Neuronal stem cell (in vitro differentiated cells): Measurements from ENCODE around the gene TRANK1.

Source experiments
- DNase-seq: peaks from one replicate; pipeline ENCODE4 v3.0.0-alpha.2; 2013; ENCODE audit warnings: low spot score
- H2AFZ ChIP-seq: one replicate; pipeline ENCODE4 v1.6.1; 2013; ENCODE audit warnings: mild to moderate bottlenecking, low read length, inconsistent platforms
- H2AK5ac ChIP-seq: 2 replicates; pipeline ENCODE4 v1.6.1; 2013; ENCODE audit warnings: low read depth, mild to moderate bottlenecking, inconsistent platforms, low read length, moderate library complexity, mixed read lengths
- H2BK120ac ChIP-seq: 2 replicates; pipeline ENCODE4 v1.6.1; 2013; ENCODE audit warnings: low read depth, mild to moderate bottlenecking, inconsistent platforms, low read length, moderate library complexity, mixed read lengths
- H2BK12ac ChIP-seq: one replicate; pipeline ENCODE4 v1.6.1; 2013; ENCODE audit warnings: low read length, inconsistent platforms
- H2BK15ac ChIP-seq: 2 replicates; pipeline ENCODE4 v1.6.1; 2013; ENCODE audit warnings: mild to moderate bottlenecking, low read length, inconsistent platforms, mixed read lengths
- H2BK5ac ChIP-seq: one replicate; pipeline ENCODE4 v1.6.1; 2013; ENCODE audit warnings: inconsistent platforms, mild to moderate bottlenecking, low read length, moderate library complexity
- H3K14ac ChIP-seq: one replicate; pipeline ENCODE4 v1.6.1; 2013; ENCODE audit warnings: low read length, inconsistent platforms
- H3K18ac ChIP-seq: 2 replicates; pipeline ENCODE4 v1.6.1; 2013; ENCODE audit warnings: low read length, inconsistent platforms
- H3K23ac ChIP-seq: 2 replicates; pipeline ENCODE4 v1.6.1; 2013; ENCODE audit warnings: low read depth, mild to moderate bottlenecking, mixed read lengths, low read length, inconsistent platforms; ENCODE audit not compliant: poor library complexity
- H3K27ac ChIP-seq: replicated peaks from 3 replicates; pipeline ENCODE4 v1.5.1; 2013; ENCODE audit warnings: low read length, inconsistent platforms
- H3K27me3 ChIP-seq, 3 experiments: 2 replicates each; pipeline ENCODE4 v1.6.1; 2013; ENCODE audit warnings: low read length in 3 of 3, mild to moderate bottlenecking in 2 of 3, inconsistent platforms in 1 of 3, low read depth in 1 of 3, mixed read lengths in 1 of 3, moderate library complexity in 1 of 3; ENCODE audit not compliant: control insufficient read depth in 3 of 3, insufficient read depth in 3 of 3
- H3K36me3 ChIP-seq, 2 donors: replicated peaks in 1 of 2; 2 replicates each; pipeline ENCODE4 v1.6.1; 2013; ENCODE audit warnings: low read length in 2 of 2; ENCODE audit not compliant: control insufficient read depth in 2 of 2, insufficient read depth in 2 of 2
- H3K4ac ChIP-seq: 2 replicates; pipeline ENCODE4 v1.6.1; 2013; ENCODE audit warnings: inconsistent platforms, mild to moderate bottlenecking, low read length, moderate library complexity
- H3K4me1 ChIP-seq, 2 donors: 1 replicate in 1 of 2; 2 replicates in 1 of 2; pipeline ENCODE4 v1.6.1; 2013; ENCODE audit warnings: low read length in 2 of 2, low read depth in 1 of 2; ENCODE audit not compliant: control insufficient read depth in 2 of 2, insufficient read depth in 1 of 2
- H3K4me2 ChIP-seq: one replicate; pipeline ENCODE4 v1.6.1; 2013; ENCODE audit warnings: mild to moderate bottlenecking, low read length, inconsistent platforms; ENCODE audit not compliant: insufficient read depth, poor library complexity, severe bottlenecking
- H3K4me3 ChIP-seq, 2 donors: 2 replicates each; pipeline ENCODE4 v1.5.1; 2013; ENCODE audit warnings: low read length in 2 of 2, mild to moderate bottlenecking in 2 of 2, inconsistent platforms in 1 of 2, moderate library complexity in 1 of 2
- H3K79me1 ChIP-seq: one replicate; pipeline ENCODE4 v1.6.1; 2013; ENCODE audit warnings: low read depth, mild to moderate bottlenecking, inconsistent platforms, low read length, moderate library complexity
- H3K9ac ChIP-seq: one replicate; pipeline ENCODE4 v1.6.1; 2013; ENCODE audit warnings: mild to moderate bottlenecking, low read depth, low read length, inconsistent platforms; ENCODE audit not compliant: poor library complexity
- H3K9me3 ChIP-seq, 2 donors: replicated peaks in 1 of 2; 2 replicates each; pipeline versions ENCODE3 to v1.6.1; 2013; ENCODE audit warnings: low read length in 2 of 2, mild to moderate bottlenecking in 2 of 2, inconsistent platforms in 1 of 2, low read depth in 1 of 2, mixed read lengths in 1 of 2, moderate library complexity in 1 of 2; ENCODE audit not compliant: control insufficient read depth in 2 of 2, insufficient read depth in 1 of 2
- H4K8ac ChIP-seq: one replicate; pipeline ENCODE4 v1.6.1; 2013; ENCODE audit warnings: low read depth, mild to moderate bottlenecking, inconsistent platforms, low read length, moderate library complexity
- H4K91ac ChIP-seq: one replicate; pipeline ENCODE4 v1.6.1; 2013; ENCODE audit warnings: low read length, low read depth, mild to moderate bottlenecking, inconsistent platforms; ENCODE audit not compliant: poor library complexity
- WGBS, 2 donors: extraction: QIAGEN DNeasy Blood & Tissue Kit; methylation state at CpG; one replicate each; pipeline ENCODE4 v1.1.7; 2013; ENCODE audit warnings: missing lambda C conversion rate in 2 of 2, mixed read lengths in 1 of 2; ENCODE audit not compliant: insufficient read length in 2 of 2, insufficient replicate concordance in 1 of 2; ENCODE audit errors: extremely low coverage in 2 of 2; 5-methylcytosine and 5-hydroxymethylcytosine counted together

Gene TRANK1

DNA sequence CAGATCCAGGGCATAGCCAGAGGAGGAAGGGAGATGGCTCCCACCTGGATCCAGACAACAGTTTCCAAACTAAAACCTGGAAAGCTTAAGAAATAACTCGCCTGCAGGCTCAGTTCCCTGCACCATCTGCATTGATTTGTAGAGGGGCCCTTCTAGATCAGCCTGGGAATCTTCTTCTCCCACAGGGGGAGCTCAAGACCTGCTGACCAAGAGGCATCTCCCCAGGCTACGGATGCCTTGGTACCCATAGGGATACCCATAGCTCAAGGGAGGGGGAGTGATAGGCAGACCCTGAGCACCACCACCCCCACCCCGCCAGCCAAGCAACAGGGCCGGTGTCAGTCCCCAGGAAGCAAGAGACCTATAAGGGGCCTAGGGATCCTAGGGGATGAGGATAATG, 152.5 kb downstream of the TRANK1 start:
- Histone ChIP-seq H3K9ac (no peak overlapping the region), H3K23ac (no peak overlapping the region), H3K18ac (no peak overlapping the region), H3K14ac (no peak overlapping the region), H2BK120ac (no peak overlapping the region), H3K4me3 (no peak overlapping the region), H3K4me1 (peaks cover 0 to 3% of the 10 kb centered on the region in 2 donors), H3K79me1 (no peaks in the 10 kb centered on the region), H2BK15ac (no peak overlapping the region), H3K36me3 (no peaks in the 10 kb centered on the region), H3K4me2 (no peak overlapping the region), H4K91ac (no peak overlapping the region), H3K4ac (no peak overlapping the region), H3K9me3 (no peaks in the 10 kb centered on the region), H2BK12ac (no peak overlapping the region), H4K8ac (no peak overlapping the region), H2AFZ (no peak overlapping the region), H2AK5ac (no peak overlapping the region), H3K27me3 (no peaks in the 10 kb centered on the region), H3K27ac (no peak overlapping the region), H2BK5ac (no peak overlapping the region)
- no CpG with 5 or more reads among the region's 4 CpGs for WGBS, 2 donors
- peak; percentile 46 for DNase-seq

- H2BK12ac ChIP-seq, result no peak overlapping the region
- H2AK5ac ChIP-seq, result no peak overlapping the region
- H3K4ac ChIP-seq, result no peak overlapping the region
- H3K18ac ChIP-seq, result no peak overlapping the region
- no peak overlapping the region for H2BK5ac ChIP-seq
- H3K4me3 ChIP-seq, result no peak overlapping the region
- no CpG with 5 or more reads among the region's 6 CpGs for WGBS, 2 donors
- H2AFZ ChIP-seq, result no peak overlapping the region
- no peaks in the 10 kb centered on the region for H3K79me1 ChIP-seq
- peaks cover 0 to 3% of the 10 kb centered on the region in 2 donors for H3K4me1 ChIP-seq
- no peak overlapping the region for H3K27ac ChIP-seq
- H3K14ac ChIP-seq, result no peak overlapping the region
- H3K9me3 ChIP-seq, result no peaks in the 10 kb centered on the region
- H3K9ac ChIP-seq, result no peak overlapping the region
- no peak overlapping the region for H2BK15ac ChIP-seq
- no peak overlapping the region for H4K91ac ChIP-seq
- DNase-seq, result no peak
- no peak overlapping the region for H2BK120ac ChIP-seq
- H3K27me3 ChIP-seq, result no peaks in the 10 kb centered on the region
- no peak overlapping the region for H3K23ac ChIP-seq
- H3K4me2 ChIP-seq, result no peak overlapping the region
- H4K8ac ChIP-seq, result no peak overlapping the region
- no peaks in the 10 kb centered on the region for H3K36me3 ChIP-seq
Measured at GRCh38 chr3:36790765-36791164, 154.1 kb downstream of the TRANK1 start.

- H3K14ac ChIP-seq, result no peak overlapping the region
- WGBS, 2 donors, result no CpG with 5 or more reads among the region's 3 CpGs
Measured at GRCh38 chr3:36786921-36787890, 157.6 kb downstream of the TRANK1 start.

DNA sequence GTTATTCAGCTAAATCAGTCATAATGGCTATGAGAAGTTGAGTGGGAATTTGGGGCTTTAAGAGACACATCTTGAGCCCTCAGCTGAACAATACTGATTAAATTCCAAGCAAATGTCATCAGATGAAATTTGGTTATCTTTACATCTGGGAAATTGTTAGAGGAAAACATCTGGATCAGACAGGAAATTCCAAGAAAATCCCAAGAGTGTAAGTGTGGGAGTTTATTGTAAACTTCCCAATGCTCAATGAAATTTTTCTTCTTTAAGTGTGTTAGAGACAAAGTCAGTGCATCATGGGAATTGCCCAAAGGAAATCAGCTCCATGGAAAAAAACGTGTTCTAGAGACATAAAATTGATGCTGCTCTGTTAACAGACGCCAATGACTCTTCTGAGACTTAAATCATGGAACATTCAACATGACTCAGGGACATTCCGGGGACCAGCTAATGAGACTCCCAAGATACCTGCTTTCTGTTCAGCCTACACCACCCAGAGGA, 160.7 kb downstream of the TRANK1 start:
- H2AFZ ChIP-seq, result no peak overlapping the region
- no peak overlapping the region for H2BK12ac ChIP-seq
- no peaks in the 10 kb centered on the region for H3K79me1 ChIP-seq
- H3K4me2 ChIP-seq, result no peak overlapping the region
- WGBS, 2 donors, result no CpG with 5 or more reads among the region's 3 CpGs
- H3K27ac ChIP-seq, result no peak overlapping the region
- H2BK5ac ChIP-seq, result no peak overlapping the region
- no peak overlapping the region for H2BK15ac ChIP-seq
- H3K4ac ChIP-seq, result no peak overlapping the region
- no peaks in the 10 kb centered on the region for H3K27me3 ChIP-seq
- no peak overlapping the region for H3K18ac ChIP-seq
- no peak overlapping the region for H4K91ac ChIP-seq
- H3K36me3 ChIP-seq, result no peaks in the 10 kb centered on the region
- H3K23ac ChIP-seq, result no peak overlapping the region
- no peak overlapping the region for H3K4me3 ChIP-seq
- no peak overlapping the region for H2AK5ac ChIP-seq
- H4K8ac ChIP-seq, result no peak overlapping the region
- no peak overlapping the region for H2BK120ac ChIP-seq
- no peaks in the 10 kb centered on the region for H3K4me1 ChIP-seq
- H3K9me3 ChIP-seq, result no peaks in the 10 kb centered on the region
- no peak overlapping the region for H3K9ac ChIP-seq
- no peak overlapping the region for H3K14ac ChIP-seq
- no peak for DNase-seq

More at GRCh38 chr3:36786921-36787890, 157.6 kb downstream of the TRANK1 start:
- no peaks in the 10 kb centered on the region for H3K79me1 ChIP-seq
- no peak overlapping the region for H3K9ac ChIP-seq
- H3K27ac ChIP-seq, result no peak overlapping the region
- no peaks in the 10 kb centered on the region for H3K36me3 ChIP-seq
- no peak for DNase-seq
- no peaks in the 10 kb centered on the region for H3K27me3 ChIP-seq
- H4K91ac ChIP-seq, result no peak overlapping the region
- no peak overlapping the region for H2BK120ac ChIP-seq
- H3K4me1 ChIP-seq, result peaks cover 0 to 3% of the 10 kb centered on the region in 2 donors
- no peak overlapping the region for H3K18ac ChIP-seq
- no peak overlapping the region for H3K23ac ChIP-seq
- no peak overlapping the region for H2AFZ ChIP-seq
- no peak overlapping the region for H2BK5ac ChIP-seq
- H4K8ac ChIP-seq, result no peak overlapping the region
- no peak overlapping the region for H3K4ac ChIP-seq
- H2BK15ac ChIP-seq, result no peak overlapping the region
- H3K9me3 ChIP-seq, result no peaks in the 10 kb centered on the region
- no peak overlapping the region for H2AK5ac ChIP-seq
- no peak overlapping the region for H3K4me3 ChIP-seq
- no peak overlapping the region for H3K4me2 ChIP-seq
- H2BK12ac ChIP-seq, result no peak overlapping the region
